OCI-LY1 (cell line): ENCODE results near the gene COX10.

ENCODE experiments used
- H2AFZ ChIP-seq: fragments of 200-600 bp; sonication (generic), shearing (Covaris generic); 2 replicates; pipeline ENCODE4 v1.6.0; 2014; ENCODE audit warnings: antibody characterized with exemption, mild to moderate bottlenecking, low read length
- H3F3A ChIP-seq: fragments of 200-600 bp; sonication (generic), shearing (Covaris generic); 2 replicates; pipeline ENCODE4 v1.6.0; 2014; ENCODE audit warnings: mild to moderate bottlenecking, antibody characterized with exemption, low read length, moderate library complexity; ENCODE audit not compliant: insufficient read depth
- H3K27ac ChIP-seq: fragments of 200-600 bp; sonication (generic); 2 replicates; pipeline ENCODE4 v1.5.1; 2014; ENCODE audit warnings: low read length, mixed run types, mild to moderate bottlenecking, low read depth; ENCODE audit not compliant: poor library complexity, severe bottlenecking
- H3K27me3 ChIP-seq: fragments of 200-600 bp; sonication (generic); 2 replicates; pipeline ENCODE4 v1.6.0; 2014; ENCODE audit warnings: antibody characterized with exemption, mild to moderate bottlenecking, low read length, moderate library complexity; ENCODE audit not compliant: insufficient read depth
- H3K36me3 ChIP-seq: fragments of 200-600 bp; sonication (generic); 2 replicates; pipeline ENCODE4 v1.6.1; 2014; ENCODE audit warnings: mild to moderate bottlenecking, antibody characterized with exemption, low read length, moderate library complexity, mixed read lengths; ENCODE audit not compliant: insufficient read depth
- H3K4me1 ChIP-seq: fragments of 200-600 bp; sonication (generic); 2 replicates; pipeline ENCODE4 v1.5.1; 2014; ENCODE audit warnings: mild to moderate bottlenecking, low read length, moderate library complexity; ENCODE audit not compliant: insufficient read depth, severe bottlenecking
- H3K4me2 ChIP-seq: fragments of 200-600 bp; sonication (generic), shearing (Covaris generic); 2 replicates; pipeline ENCODE4 v1.6.1; 2014; ENCODE audit warnings: low read length
- H3K4me3 ChIP-seq: fragments of 200-600 bp; sonication (generic); 2 replicates; pipeline ENCODE4 v1.5.1; 2014; ENCODE audit warnings: low read length, low read depth, mild to moderate bottlenecking, mixed read lengths; ENCODE audit not compliant: poor library complexity, severe bottlenecking
- H3K79me2 ChIP-seq: fragments of 200-600 bp; shearing (Covaris generic); 2 replicates; pipeline ENCODE4 v1.6.1; 2016; ENCODE audit warnings: mixed run types, low read length, mixed read lengths; ENCODE audit not compliant: insufficient read depth
- H3K9ac ChIP-seq: fragments of 200-600 bp; sonication (generic), shearing (Covaris generic); 2 replicates; pipeline ENCODE4 v1.6.1; 2014; ENCODE audit warnings: mild to moderate bottlenecking, low read length, mixed read lengths
- H3K9me2 ChIP-seq: fragments of 200-600 bp; sonication (generic), shearing (Covaris generic); 2 replicates; pipeline ENCODE4 v1.6.1; 2014; ENCODE audit warnings: low read depth, mild to moderate bottlenecking, low read length, mixed read lengths
- H3K9me3 ChIP-seq: fragments of 200-600 bp; shearing (Covaris generic); 2 replicates; pipeline ENCODE4 v1.6.1; 2014; ENCODE audit warnings: low read length, mixed read lengths
- H4K20me1 ChIP-seq: fragments of 200-600 bp; sonication (generic), shearing (Covaris generic); 2 replicates; pipeline ENCODE4 v1.6.0; 2016; ENCODE audit warnings: mild to moderate bottlenecking, low read length; ENCODE audit not compliant: insufficient read depth
- EZH2 ChIP-seq: fragments of 200-600 bp; sonication (generic), shearing (Covaris generic); IDR thresholded peaks from 2 replicates; pipeline ENCODE4 v1.8.0; 2017; ENCODE audit warnings: borderline replicate concordance, mixed run types, mild to moderate bottlenecking, antibody characterized with exemption, low read length, moderate library complexity, mixed read lengths
- TF ChIP-seq, protein P1 (sequence below): fragments of 200-600 bp; sonication (generic), shearing (Covaris generic); IDR thresholded peaks from 2 replicates; pipeline ENCODE4 v1.5.1; 2017; ENCODE audit warnings: mild to moderate bottlenecking, antibody characterized with exemption, low read length, moderate library complexity, mixed read lengths

COX10 gene

GRCh38 chr17:14157822-14158221 is 88.5 kb downstream of the COX10 start:
- H3K4me3 ChIP-seq: no peak overlapping the region
- no peaks in the 10 kb centered on the region for H3F3A ChIP-seq
- H3K4me2 ChIP-seq: no peak overlapping the region
- no peak overlapping the region for H3K27ac ChIP-seq
- TF ChIP-seq, protein P1, sequence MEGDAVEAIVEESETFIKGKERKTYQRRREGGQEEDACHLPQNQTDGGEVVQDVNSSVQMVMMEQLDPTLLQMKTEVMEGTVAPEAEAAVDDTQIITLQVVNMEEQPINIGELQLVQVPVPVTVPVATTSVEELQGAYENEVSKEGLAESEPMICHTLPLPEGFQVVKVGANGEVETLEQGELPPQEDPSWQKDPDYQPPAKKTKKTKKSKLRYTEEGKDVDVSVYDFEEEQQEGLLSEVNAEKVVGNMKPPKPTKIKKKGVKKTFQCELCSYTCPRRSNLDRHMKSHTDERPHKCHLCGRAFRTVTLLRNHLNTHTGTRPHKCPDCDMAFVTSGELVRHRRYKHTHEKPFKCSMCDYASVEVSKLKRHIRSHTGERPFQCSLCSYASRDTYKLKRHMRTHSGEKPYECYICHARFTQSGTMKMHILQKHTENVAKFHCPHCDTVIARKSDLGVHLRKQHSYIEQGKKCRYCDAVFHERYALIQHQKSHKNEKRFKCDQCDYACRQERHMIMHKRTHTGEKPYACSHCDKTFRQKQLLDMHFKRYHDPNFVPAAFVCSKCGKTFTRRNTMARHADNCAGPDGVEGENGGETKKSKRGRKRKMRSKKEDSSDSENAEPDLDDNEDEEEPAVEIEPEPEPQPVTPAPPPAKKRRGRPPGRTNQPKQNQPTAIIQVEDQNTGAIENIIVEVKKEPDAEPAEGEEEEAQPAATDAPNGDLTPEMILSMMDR: no peak
- no peak for TF ChIP-seq EZH2
- no peaks in the 10 kb centered on the region for H3K4me1 ChIP-seq
- no peaks in the 10 kb centered on the region for H3K79me2 ChIP-seq
- no peak overlapping the region for H2AFZ ChIP-seq
- H4K20me1 ChIP-seq: no peaks in the 10 kb centered on the region
- H3K36me3 ChIP-seq: peaks cover 5% of the 10 kb centered on the region; the same call in 1 of the 2 replicates
- no peaks in the 10 kb centered on the region for H3K9me3 ChIP-seq
- no peaks in the 10 kb centered on the region for H3K9me2 ChIP-seq
- H3K9ac ChIP-seq: no peak overlapping the region
- H3K27me3 ChIP-seq: no peaks in the 10 kb centered on the region

GRCh38 chr17:14158707-14159106 is 89.4 kb downstream of the COX10 start:
- Histone ChIP-seq H3K79me2 (no peaks in the 10 kb centered on the region), H3F3A (no peaks in the 10 kb centered on the region), H3K36me3 (peaks cover 6% of the 10 kb centered on the region; the same call in 1 of the 2 replicates), H4K20me1 (no peaks in the 10 kb centered on the region), H3K9me2 (no peaks in the 10 kb centered on the region), H3K4me2 (no peak overlapping the region), H3K9me3 (no peaks in the 10 kb centered on the region), H3K27ac (no peak overlapping the region), H3K4me3 (no peak overlapping the region), H3K27me3 (no peaks in the 10 kb centered on the region), H3K4me1 (no peaks in the 10 kb centered on the region), H3K9ac (no peak overlapping the region), H2AFZ (no peak overlapping the region)
- TF ChIP-seq, protein P1: no peak
- no peak for TF ChIP-seq EZH2

DNA sequence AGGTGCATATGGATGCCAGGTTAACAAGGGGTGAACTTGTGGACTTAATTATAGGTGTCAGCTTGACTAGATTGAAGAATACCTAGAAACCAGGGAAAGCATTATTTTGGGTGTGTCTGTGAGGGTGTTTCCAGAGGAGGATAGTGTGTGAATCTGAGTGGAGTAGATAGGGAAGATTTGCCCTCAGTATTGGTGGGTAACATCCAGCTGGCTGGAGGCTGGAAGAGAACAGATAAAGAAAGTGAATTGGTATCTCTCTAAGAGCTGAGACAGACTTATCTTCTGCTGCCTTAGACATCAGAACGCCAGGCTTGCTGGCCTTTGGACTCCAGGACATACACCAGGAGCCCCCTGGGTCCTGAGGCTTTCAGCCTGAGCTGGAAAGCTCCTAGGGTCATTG is 92.1 kb downstream of the COX10 start:
- Histone ChIP-seq H3K79me2 (no peaks in the 10 kb centered on the region), H3K27me3 (no peaks in the 10 kb centered on the region), H3K9me2 (no peaks in the 10 kb centered on the region), H2AFZ (no peak overlapping the region), H3K9me3 (no peaks in the 10 kb centered on the region), H3K4me2 (no peak overlapping the region), H3K4me3 (no peak overlapping the region), H3K36me3 (peaks cover 6% of the 10 kb centered on the region; the same call in 1 of the 2 replicates), H4K20me1 (no peaks in the 10 kb centered on the region), H3K27ac (no peak overlapping the region), H3F3A (no peaks in the 10 kb centered on the region), H3K4me1 (no peaks in the 10 kb centered on the region), H3K9ac (no peak overlapping the region)
- no peak for TF ChIP-seq EZH2
- TF ChIP-seq, protein P1: no peak
